NCI-H1694 treated with DMSO at 0.1 percent for 48 hours (cell line): ENCODE data around the gene VTI1A.

Source experiments
- DNase-seq: peaks from one replicate; lab custom pipeline; 2025; lab: John Stamatoyannopoulos, UW

The VTI1A gene

GRCh38 chr10:112785089-112785488 lies 338.1 kb downstream of the VTI1A start:
- DNase-seq: no peak

- DNase-seq: no peak
Observed at GRCh38 chr10:112789248-112789647, 342.2 kb downstream of the VTI1A start.

- no peak for DNase-seq
Observed at GRCh38 chr10:112790030-112790429, 343.0 kb downstream of the VTI1A start.

GRCh38 chr10:112790921-112791320 lies 343.9 kb downstream of the VTI1A start:
- DNase-seq: no peak

- DNase-seq: no peak
Observed at GRCh38 chr10:112791447-112791846, 344.4 kb downstream of the VTI1A start.

GRCh38 chr10:112792487-112793201 lies 345.6 kb downstream of the VTI1A start:
- peak; percentile 40 for DNase-seq

- DNase-seq: peak; percentile 40
Observed at GRCh38 chr10:112793202-112793921, 346.3 kb downstream of the VTI1A start.

- no peak for DNase-seq
Observed at GRCh38 chr10:112794201-112794600, 347.2 kb downstream of the VTI1A start.

GRCh38 chr10:112795067-112795466 lies 348.1 kb downstream of the VTI1A start:
- no peak for DNase-seq

- no peak for DNase-seq
Observed at GRCh38 chr10:112797197-112797596, 350.2 kb downstream of the VTI1A start.

GRCh38 chr10:112797855-112798254 lies 350.8 kb downstream of the VTI1A start:
- no peak for DNase-seq

- DNase-seq: no peak
Observed at GRCh38 chr10:112799038-112799437, 352.0 kb downstream of the VTI1A start.

- no peak for DNase-seq
Observed at GRCh38 chr10:112799726-112800510, 352.9 kb downstream of the VTI1A start.

- DNase-seq: no peak
Observed at GRCh38 chr10:112801004-112801403, 354.0 kb downstream of the VTI1A start.

GRCh38 chr10:112801748-112802147 lies 354.7 kb downstream of the VTI1A start:
- DNase-seq: no peak

GRCh38 chr10:112802411-112803022 lies 355.5 kb downstream of the VTI1A start:
- DNase-seq: no peak

GRCh38 chr10:112803961-112804401 lies 357.0 kb downstream of the VTI1A start:
- peak; percentile 43 for DNase-seq

GRCh38 chr10:112805254-112805590 lies 358.2 kb downstream of the VTI1A start:
- DNase-seq: no peak

- DNase-seq: no peak
Observed at GRCh38 chr10:112805701-112806100, 358.7 kb downstream of the VTI1A start.

- no peak for DNase-seq
Observed at GRCh38 chr10:112807013-112807412, 360.0 kb downstream of the VTI1A start.

GRCh38 chr10:112809736-112810135 lies 362.7 kb downstream of the VTI1A start:
- DNase-seq: no peak

GRCh38 chr10:112810711-112811151 lies 363.7 kb downstream of the VTI1A start:
- no peak for DNase-seq
